ENCODE data around the gene RET.

Gene RET

GRCh38 chr10:43066481-43066880, 10.4 kb upstream of the RET start:
- peaks cover 9% of the 10 kb centered on the region for H3K27me3 ChIP-seq (ENCODE audit: insufficient read depth, poor library complexity, severe bottlenecking)
- H3K36me3 ChIP-seq (ENCODE audit: low read depth): no peaks in the 10 kb centered on the region
- H3K4me1 ChIP-seq (ENCODE audit: insufficient read depth, poor library complexity, severe bottlenecking): no peaks in the 10 kb centered on the region
- no peak overlapping the region for H3K4me3 ChIP-seq (ENCODE audit: severe bottlenecking)
- DNase-seq (ENCODE audit: low spot score): no peak
- no peaks in the 10 kb centered on the region for H3K9me3 ChIP-seq (ENCODE audit: severe bottlenecking)
- ATAC-seq (ENCODE audit: low read depth): no peak
- TF ChIP-seq CTCF (IDR thresholded peaks at IDR 0.05; ENCODE audit: poor library complexity, severe bottlenecking): no peak
- H3K27ac ChIP-seq (ENCODE audit: poor library complexity, severe bottlenecking): no peak overlapping the region

- ATAC-seq (ENCODE audit: low read depth): no peak
Observed at GRCh38 chr10:43067391-43068135, 9.3 kb upstream of the RET start.

GRCh38 chr10:43068136-43068395, 8.8 kb upstream of the RET start:
- H3K9me3 ChIP-seq (ENCODE audit: severe bottlenecking): no peaks in the 10 kb centered on the region
- DNase-seq (ENCODE audit: low spot score): no peak
- no peaks in the 10 kb centered on the region for H3K36me3 ChIP-seq (ENCODE audit: low read depth)
- no peak overlapping the region for H3K27ac ChIP-seq (ENCODE audit: poor library complexity, severe bottlenecking)
- H3K4me1 ChIP-seq (ENCODE audit: insufficient read depth, poor library complexity, severe bottlenecking): no peaks in the 10 kb centered on the region
- peaks cover 9% of the 10 kb centered on the region for H3K27me3 ChIP-seq (ENCODE audit: insufficient read depth, poor library complexity, severe bottlenecking)
- TF ChIP-seq CTCF (IDR thresholded peaks at IDR 0.05; ENCODE audit: poor library complexity, severe bottlenecking): no peak
- no peak overlapping the region for H3K4me3 ChIP-seq (ENCODE audit: severe bottlenecking)
- no peak for ATAC-seq (ENCODE audit: low read depth)

More at GRCh38 chr10:43067391-43068135, 9.3 kb upstream of the RET start:
- Histone ChIP-seq H3K4me1 (ENCODE audit: insufficient read depth, poor library complexity, severe bottlenecking) (no peaks in the 10 kb centered on the region), H3K4me3 (ENCODE audit: severe bottlenecking) (no peak overlapping the region), H3K27ac (ENCODE audit: poor library complexity, severe bottlenecking) (no peak overlapping the region), H3K9me3 (ENCODE audit: severe bottlenecking) (no peaks in the 10 kb centered on the region), H3K36me3 (ENCODE audit: low read depth) (no peaks in the 10 kb centered on the region), H3K27me3 (ENCODE audit: insufficient read depth, poor library complexity, severe bottlenecking) (peaks cover 9% of the 10 kb centered on the region)
- no peak for TF ChIP-seq CTCF (IDR thresholded peaks at IDR 0.05; ENCODE audit: poor library complexity, severe bottlenecking)
- DNase-seq (ENCODE audit: low spot score): no peak

- no peak for TF ChIP-seq CTCF (IDR thresholded peaks at IDR 0.05; ENCODE audit: poor library complexity, severe bottlenecking)
Observed at GRCh38 chr10:43068471-43069210, 8.2 kb upstream of the RET start.

GRCh38 chr10:43069211-43069515, 7.7 kb upstream of the RET start:
- no peak for ATAC-seq (ENCODE audit: low read depth)
- H3K4me1 ChIP-seq (ENCODE audit: insufficient read depth, poor library complexity, severe bottlenecking): no peaks in the 10 kb centered on the region

More at GRCh38 chr10:43068471-43069210, 8.2 kb upstream of the RET start:
- Histone ChIP-seq H3K36me3 (ENCODE audit: low read depth) (no peaks in the 10 kb centered on the region), H3K27ac (ENCODE audit: poor library complexity, severe bottlenecking) (no peak overlapping the region), H3K4me3 (ENCODE audit: severe bottlenecking) (no peak overlapping the region), H3K9me3 (ENCODE audit: severe bottlenecking) (no peaks in the 10 kb centered on the region), H3K27me3 (ENCODE audit: insufficient read depth, poor library complexity, severe bottlenecking) (peaks cover 9% of the 10 kb centered on the region), H3K4me1 (ENCODE audit: insufficient read depth, poor library complexity, severe bottlenecking) (no peaks in the 10 kb centered on the region)
- no peak for ATAC-seq (ENCODE audit: low read depth)
- no peak for DNase-seq (ENCODE audit: low spot score)

More at GRCh38 chr10:43069211-43069515, 7.7 kb upstream of the RET start:
- Histone ChIP-seq H3K9me3 (ENCODE audit: severe bottlenecking) (no peaks in the 10 kb centered on the region), H3K4me3 (ENCODE audit: severe bottlenecking) (no peak overlapping the region), H3K27me3 (ENCODE audit: insufficient read depth, poor library complexity, severe bottlenecking) (peaks cover 9% of the 10 kb centered on the region), H3K36me3 (ENCODE audit: low read depth) (no peaks in the 10 kb centered on the region), H3K27ac (ENCODE audit: poor library complexity, severe bottlenecking) (no peak overlapping the region)
- TF ChIP-seq CTCF (IDR thresholded peaks at IDR 0.05; ENCODE audit: poor library complexity, severe bottlenecking): no peak
- no peak for DNase-seq (ENCODE audit: low spot score)

Measured in RWPE2 (cell line).